Measurements from ENCODE around the gene NEK10.

DNA sequence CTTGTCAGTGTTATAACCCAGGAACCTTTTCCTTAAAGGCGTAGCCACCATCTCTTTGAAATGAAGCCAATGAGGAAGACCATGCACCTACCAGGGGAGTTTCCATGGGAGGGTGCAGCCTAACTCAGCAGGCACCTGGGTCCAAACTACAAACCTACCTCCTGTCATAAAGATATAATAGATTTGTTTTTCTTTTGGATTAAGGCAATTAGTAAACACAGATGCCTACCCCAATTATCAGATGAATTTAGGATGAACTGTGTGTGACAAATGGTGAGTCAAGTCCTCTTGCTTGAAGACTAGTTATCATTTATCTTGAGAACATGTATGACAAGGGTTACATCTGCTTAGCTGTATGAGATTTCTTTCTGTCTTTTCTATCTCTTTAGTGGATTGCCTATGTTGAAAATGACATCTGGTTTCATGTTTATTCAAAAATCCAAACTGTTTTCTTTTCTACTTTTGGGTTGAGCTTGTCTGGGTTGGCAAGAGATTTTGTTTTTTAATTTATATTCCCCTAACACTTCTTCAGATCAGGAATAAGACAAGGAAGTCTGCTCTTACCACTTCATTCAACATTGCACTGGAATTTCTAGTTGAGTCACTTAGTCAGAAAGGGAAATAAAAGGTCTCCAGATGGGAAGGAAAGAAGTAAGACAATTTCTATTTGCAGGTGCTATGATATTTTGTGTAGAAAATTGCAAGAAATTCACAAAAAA lies 149.9 kb downstream of the NEK10 start:
- TF ChIP-seq, protein P1, sequence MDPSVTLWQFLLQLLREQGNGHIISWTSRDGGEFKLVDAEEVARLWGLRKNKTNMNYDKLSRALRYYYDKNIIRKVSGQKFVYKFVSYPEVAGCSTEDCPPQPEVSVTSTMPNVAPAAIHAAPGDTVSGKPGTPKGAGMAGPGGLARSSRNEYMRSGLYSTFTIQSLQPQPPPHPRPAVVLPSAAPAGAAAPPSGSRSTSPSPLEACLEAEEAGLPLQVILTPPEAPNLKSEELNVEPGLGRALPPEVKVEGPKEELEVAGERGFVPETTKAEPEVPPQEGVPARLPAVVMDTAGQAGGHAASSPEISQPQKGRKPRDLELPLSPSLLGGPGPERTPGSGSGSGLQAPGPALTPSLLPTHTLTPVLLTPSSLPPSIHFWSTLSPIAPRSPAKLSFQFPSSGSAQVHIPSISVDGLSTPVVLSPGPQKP (CRISPR knock-in tag; IDR thresholded peaks at IDR 0.05) = no peak
- TF ChIP-seq MED1 (CRISPR knock-in tag; IDR thresholded peaks at IDR 0.05; ENCODE audit: borderline replicate concordance) (no peak), POLR2A (conservative IDR thresholded peaks at IDR 0.05) (no peak), EP300 (IDR thresholded peaks at IDR 0.05; ENCODE audit: low read length) (no peak), ESRRB (CRISPR knock-in tag; IDR thresholded peaks at IDR 0.05; ENCODE audit: borderline replicate concordance) (no peak), BHLHE40 (IDR thresholded peaks at IDR 0.05; ENCODE audit: low read length) (no peak), ZFP36 (IDR thresholded peaks at IDR 0.05; ENCODE audit: low read depth, low read length, partially characterized antibody) (no peak), ZEB2 (IDR thresholded peaks at IDR 0.05) (no peak), ZNF133 (CRISPR knock-in tag; IDR thresholded peaks at IDR 0.05) (no peak), RCOR1 (IDR thresholded peaks at IDR 0.05; ENCODE audit: borderline replicate concordance in 1 of 2, low read depth in 2 of 2, low read length in 2 of 2) (no peak)
- TF ChIP-seq, protein P2, sequence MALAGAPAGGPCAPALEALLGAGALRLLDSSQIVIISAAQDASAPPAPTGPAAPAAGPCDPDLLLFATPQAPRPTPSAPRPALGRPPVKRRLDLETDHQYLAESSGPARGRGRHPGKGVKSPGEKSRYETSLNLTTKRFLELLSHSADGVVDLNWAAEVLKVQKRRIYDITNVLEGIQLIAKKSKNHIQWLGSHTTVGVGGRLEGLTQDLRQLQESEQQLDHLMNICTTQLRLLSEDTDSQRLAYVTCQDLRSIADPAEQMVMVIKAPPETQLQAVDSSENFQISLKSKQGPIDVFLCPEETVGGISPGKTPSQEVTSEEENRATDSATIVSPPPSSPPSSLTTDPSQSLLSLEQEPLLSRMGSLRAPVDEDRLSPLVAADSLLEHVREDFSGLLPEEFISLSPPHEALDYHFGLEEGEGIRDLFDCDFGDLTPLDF (CRISPR knock-in tag; IDR thresholded peaks at IDR 0.05) = no peak
- TF ChIP-seq, protein P3, sequence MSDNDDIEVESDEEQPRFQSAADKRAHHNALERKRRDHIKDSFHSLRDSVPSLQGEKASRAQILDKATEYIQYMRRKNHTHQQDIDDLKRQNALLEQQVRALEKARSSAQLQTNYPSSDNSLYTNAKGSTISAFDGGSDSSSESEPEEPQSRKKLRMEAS (CRISPR knock-in tag; IDR thresholded peaks at IDR 0.05) = no peak
- TF ChIP-seq, protein P4, sequence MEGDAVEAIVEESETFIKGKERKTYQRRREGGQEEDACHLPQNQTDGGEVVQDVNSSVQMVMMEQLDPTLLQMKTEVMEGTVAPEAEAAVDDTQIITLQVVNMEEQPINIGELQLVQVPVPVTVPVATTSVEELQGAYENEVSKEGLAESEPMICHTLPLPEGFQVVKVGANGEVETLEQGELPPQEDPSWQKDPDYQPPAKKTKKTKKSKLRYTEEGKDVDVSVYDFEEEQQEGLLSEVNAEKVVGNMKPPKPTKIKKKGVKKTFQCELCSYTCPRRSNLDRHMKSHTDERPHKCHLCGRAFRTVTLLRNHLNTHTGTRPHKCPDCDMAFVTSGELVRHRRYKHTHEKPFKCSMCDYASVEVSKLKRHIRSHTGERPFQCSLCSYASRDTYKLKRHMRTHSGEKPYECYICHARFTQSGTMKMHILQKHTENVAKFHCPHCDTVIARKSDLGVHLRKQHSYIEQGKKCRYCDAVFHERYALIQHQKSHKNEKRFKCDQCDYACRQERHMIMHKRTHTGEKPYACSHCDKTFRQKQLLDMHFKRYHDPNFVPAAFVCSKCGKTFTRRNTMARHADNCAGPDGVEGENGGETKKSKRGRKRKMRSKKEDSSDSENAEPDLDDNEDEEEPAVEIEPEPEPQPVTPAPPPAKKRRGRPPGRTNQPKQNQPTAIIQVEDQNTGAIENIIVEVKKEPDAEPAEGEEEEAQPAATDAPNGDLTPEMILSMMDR (IDR thresholded peaks at IDR 0.05 in 2 of 3, conservative IDR thresholded peaks at IDR 0.05 in 1 of 3; ENCODE audit: insufficient read depth in 2 of 3, low read depth in 1 of 3, low read length in 3 of 3) = no peak
